HG03060 (cell line): ENCODE results near the gene WASF3.

Experiments used
- ATAC-seq: cut with Tn5 transposase; IDR thresholded peaks from one replicate; pipeline ENCODE4 v1.9.1; 2021; ENCODE audit warnings: low read depth, moderate number of reproducible peaks; ENCODE audit not compliant: unreplicated experiment

The WASF3 gene

DNA sequence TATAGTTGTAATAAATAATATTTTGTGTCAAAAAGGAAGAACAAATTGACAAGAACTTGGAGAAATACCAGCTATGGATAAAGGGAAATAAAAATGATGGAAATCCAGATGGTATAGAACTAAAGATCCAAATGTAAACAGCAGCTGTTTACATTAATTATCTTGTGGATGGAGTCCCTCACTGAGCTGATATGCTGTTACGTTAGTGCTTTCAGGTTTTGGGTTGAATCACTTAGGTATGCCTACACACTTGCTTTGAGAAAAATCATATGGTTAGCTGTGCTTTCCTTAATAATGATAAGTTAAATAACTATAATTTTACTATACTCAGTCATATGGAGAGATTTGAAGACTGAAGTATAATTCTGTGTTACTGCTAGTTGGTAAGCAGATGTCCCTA is 27.7 kb downstream of the WASF3 start:
- no peak for ATAC-seq

DNA sequence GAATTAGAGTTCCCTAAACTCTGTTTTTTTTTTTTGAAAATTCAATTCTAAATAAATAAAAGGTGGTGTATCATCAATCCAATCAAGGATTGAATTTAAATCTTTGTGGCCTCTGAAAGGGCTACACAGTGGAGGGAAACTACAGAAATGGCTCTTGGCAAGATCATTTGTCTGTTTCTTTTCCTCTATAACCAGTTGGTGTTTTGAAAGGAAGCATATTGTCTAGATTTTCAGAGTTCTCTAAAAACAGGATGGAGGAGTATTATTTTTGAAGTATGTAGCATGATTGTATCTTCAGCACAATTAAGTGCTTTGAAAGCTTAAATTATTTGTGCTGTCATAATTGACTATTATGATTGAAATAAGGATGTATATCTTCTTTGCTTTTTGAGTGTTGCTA is 29.8 kb downstream of the WASF3 start:
- ATAC-seq, result no peak

DNA sequence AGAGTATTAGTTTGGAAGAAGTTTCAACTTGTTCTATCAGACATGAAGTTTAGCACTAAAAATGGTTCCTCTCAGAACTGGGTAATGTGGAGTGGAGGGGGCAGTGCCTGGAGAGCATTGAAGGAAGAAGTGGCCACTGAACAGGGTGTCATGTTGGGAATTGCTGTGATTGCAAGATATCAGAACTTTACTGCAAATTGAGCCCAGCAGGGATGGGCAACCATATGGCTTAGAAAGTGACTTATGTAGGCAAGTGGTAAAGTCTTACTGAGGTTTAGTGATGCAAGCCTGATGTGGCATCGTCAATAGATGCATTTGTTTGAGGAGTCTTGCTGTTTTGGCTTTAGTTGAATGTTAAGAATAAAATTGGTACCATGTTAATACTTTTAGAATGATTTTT is 31.7 kb downstream of the WASF3 start:
- ATAC-seq, result no peak

DNA sequence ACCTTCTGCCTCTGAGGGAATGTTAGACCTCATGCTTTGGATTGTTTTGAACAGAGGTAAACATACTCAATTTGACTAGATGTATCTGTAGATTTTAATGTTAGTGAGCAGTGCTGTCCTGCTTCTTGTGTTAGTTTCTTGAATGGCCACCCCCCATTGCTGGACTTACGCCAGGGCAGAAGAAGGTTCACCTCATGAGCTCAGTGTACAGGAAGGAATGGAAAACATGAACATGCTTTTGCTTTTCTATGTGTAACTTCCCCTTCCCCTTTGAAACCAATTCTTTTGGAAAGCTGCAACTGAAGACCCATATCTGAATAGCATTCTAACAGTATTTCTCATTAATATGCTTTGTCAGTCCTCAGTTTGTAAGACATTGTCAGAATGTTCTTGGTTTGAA is 32.3 kb downstream of the WASF3 start:
- ATAC-seq, result no peak

DNA sequence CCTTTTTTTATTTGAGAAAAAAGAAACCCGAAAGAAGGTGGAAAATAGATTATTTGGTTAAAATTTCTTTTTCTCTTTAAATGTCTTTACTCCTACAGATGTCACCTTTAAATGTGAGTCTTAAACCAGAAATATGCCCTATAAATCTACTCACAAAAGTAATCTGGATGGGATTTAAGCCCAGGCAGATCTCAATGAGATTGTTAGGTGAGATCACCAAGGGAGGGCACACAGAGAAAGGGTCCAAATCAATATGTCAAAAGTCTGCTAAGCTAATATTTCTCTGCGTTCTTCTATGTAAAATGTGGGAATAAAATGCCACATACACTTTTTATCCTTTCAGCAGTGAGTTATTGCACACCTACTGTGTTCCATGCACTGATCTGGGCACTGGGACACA is 32.9 kb downstream of the WASF3 start:
- ATAC-seq, result no peak

GRCh38 chr13:26590951-26591350 is 33.5 kb downstream of the WASF3 start:
- ATAC-seq, result no peak

DNA sequence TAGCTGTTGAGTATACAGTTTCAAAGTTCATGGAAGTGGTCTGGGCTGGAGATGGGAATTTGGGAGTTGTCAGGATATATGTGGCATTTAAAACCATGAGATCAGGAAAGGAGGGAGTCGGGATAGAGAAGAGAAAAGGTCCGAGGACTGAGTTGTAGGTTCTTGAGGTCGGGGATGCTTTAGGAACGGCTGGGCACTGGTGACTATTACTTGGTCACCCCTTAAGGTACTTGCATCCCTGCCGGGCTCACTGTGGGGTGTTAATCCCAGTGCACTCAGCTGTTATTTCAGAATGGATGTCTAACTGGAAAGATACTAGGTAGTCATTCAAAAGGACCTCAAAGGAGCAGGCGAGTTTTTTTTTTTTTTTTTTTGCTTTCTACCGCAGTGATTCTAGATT is 34.2 kb downstream of the WASF3 start:
- ATAC-seq, result no peak

GRCh38 chr13:26593661-26594060 is 36.2 kb downstream of the WASF3 start:
- no peak for ATAC-seq

- no peak for ATAC-seq
Observed at GRCh38 chr13:26594363-26594762, 36.9 kb downstream of the WASF3 start.

GRCh38 chr13:26596458-26596857 is 39.0 kb downstream of the WASF3 start:
- no peak for ATAC-seq

- no peak for ATAC-seq
Observed at GRCh38 chr13:26599403-26599802, 41.9 kb downstream of the WASF3 start.

DNA sequence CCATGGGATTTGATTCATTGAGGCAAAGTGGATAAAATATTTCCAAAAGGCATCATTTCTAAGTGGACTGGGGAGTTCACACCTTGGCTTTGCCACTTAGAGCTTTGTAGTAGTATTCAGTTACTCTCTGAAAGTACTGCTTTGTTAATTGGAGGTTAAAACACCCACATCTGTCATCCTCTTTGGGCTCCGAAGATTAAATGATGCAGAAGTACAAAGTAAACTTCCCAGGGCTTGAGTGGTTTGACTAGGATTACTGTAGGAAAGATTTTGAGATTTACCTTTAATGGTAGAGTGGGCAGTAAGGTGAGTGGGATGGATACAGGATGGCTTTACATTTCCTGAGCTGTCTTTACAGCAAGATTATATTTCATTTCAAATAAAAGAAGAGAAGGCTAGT is 42.4 kb downstream of the WASF3 start:
- ATAC-seq, result no peak

DNA sequence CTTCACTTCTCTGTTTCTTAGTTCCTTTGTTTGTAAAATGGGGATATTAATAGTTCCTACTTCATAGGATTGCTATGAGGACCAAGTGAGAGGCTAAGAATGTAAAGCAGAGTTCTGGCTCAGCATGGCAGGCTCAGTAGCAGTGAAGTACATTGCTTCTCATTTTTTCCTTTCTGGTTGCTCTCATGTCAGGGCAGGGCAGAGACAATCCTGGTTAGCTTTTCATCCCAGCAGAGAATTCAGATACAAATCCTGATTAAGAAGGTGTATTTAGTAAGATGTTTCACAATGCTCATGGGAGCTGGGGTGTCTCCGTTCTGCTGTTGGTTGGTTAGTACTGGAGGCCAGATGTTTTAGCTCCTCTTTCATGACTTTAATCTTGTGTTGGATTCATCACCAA is 42.9 kb downstream of the WASF3 start:
- ATAC-seq, result no peak

DNA sequence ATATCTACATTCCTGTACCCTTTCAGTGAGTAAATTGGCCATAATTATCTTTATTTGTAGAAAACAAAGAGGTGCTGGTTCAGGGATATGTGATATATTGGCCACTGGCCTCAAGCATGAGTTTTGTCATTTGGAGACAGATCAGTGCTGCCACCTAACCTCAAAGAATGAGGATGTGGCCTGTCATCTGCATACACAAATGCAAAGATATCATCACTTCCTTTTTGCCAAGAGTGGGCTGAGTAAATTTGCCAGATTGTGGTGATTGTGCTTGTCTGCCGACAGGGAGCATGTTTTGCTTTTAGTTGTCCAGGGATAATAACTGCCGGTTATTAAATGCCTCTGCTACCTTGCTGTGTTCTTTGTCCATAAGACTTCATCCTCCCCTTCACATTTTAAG is 44.2 kb downstream of the WASF3 start:
- ATAC-seq, result no peak

- ATAC-seq, result no peak
Observed at GRCh38 chr13:26602783-26603182, 45.3 kb downstream of the WASF3 start.

DNA sequence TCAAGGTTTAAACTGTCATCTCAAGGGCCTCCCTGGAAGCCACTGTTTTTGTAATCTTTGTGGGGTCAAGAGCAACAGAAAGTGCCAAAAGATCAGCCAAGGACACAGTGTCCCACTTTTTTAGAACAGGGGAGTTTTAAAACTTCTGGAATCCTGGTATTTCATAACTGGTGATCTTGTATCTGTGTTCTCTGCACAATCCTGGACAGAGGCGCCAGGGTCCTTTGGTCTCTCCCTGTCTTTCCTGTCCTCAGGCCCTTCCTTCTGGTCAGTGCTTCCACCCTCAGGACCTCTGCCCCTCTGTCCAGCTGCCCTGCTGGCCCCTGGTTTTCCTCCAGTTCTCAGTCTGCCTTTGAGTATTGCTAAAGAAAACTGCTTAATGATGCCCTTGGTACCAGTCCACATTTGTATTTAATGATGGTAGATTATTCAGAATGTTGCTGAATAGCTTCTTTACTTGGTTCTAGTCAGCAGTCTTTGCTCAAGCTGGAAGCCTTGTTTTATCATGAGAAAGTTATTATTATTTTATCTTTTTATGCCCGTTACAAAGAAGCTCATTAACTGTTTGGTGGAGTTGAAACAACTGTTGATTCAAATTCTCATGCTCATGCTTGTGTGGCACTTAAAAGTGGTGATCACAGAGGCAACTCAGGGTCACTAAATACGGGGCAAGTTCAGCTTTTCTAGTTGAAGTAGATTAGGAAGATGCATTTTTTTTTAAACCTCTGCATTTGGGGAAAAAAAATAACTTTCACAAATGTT is 47.5 kb downstream of the WASF3 start:
- ATAC-seq, result no peak

DNA sequence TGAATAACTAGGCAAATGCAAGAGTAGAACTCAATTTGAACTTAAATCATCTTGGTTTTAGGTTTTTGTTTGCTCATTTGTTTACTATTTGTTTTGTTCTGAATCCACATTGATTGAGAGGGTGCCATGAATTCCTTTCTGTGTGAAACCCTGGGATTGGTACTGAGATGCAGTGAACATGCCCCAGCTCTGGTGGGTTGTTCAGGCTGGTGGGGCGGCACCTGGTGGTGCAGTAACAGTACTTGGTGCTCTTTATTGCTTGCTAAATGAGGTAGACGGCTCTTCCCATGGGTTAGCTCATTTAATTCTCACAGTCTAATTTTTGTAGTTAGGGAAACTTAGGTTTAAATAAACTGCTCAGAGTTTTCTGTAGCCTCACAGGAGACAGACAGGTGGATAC is 48.4 kb downstream of the WASF3 start:
- ATAC-seq, result no peak

- no peak for ATAC-seq
Observed at GRCh38 chr13:26606631-26607030, 49.1 kb downstream of the WASF3 start.

- no peak for ATAC-seq
Observed at GRCh38 chr13:26614721-26615120, 57.2 kb downstream of the WASF3 start.

DNA sequence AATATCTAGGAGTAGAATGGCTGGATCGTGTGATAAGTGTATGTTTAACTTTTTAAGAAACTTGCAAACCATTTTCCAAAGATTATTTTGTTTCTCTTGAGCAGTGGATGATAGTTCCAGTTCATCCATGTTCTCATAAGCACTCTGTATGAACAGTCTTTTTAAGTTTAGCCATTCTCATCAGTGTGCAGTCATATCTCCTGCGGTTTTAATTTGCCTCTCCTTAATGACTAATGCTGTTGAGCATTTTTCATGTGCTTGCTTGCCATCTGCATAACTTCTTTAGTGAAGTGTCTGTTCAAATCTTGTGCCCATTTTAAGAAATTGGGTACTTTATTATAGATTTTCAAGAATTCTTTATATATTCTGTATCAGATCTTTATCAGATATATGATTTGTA is 58.6 kb downstream of the WASF3 start:
- ATAC-seq, result no peak

DNA sequence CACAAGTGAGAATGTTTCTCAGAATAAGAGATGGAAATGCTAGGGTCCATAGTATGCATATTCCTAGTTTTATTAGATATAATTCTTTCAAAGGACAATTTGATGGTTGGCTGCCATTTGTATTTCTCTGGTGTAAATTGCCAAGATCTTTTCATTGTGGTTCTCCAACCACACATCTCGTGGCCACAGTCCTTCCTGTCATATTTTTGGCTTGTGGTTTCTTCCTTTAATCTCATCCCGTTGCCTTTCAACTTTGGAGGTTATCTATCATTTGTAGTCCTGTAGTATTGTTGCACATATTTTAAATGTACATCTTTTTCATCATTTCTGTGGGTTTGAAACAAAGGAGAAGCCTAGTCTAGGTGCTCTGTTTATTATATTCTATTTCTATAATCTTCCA is 61.2 kb downstream of the WASF3 start:
- no peak for ATAC-seq

DNA sequence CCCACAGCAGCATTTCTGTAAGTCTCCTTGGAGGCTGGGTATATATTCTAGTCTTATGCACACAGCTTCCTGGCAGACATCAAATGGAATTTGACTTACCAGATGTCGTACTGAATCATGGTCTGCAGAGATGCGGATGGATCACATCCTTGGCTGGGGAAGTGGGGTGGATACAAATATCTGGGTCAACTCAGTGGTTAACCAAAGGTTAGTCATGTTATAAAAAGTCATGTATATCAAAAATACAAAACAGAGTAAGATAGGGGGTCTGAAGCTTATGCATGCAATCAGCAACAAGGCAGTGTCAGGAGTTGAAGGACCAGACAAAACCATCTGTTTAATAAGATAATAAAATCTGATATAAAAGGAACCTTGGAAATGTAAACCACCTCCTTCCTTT is 61.9 kb downstream of the WASF3 start:
- ATAC-seq, result no peak
